GM23338 (cell line): Measurements from ENCODE around the gene RFC1. TPM values are rescaled to one million over a fixed set of nuclear protein-coding genes. Genes with fewer than 3 reads are reported as not detected.
"Not testable (repeated sequence)": the region's sequence is repeated elsewhere in the genome, so short reads cannot be mapped to it uniquely, and the experiment has no call there.

Experiments used
- ATAC-seq: fragments of 200-7000 bp; cut with Tn5 transposase; 3 replicates; pipeline ENCODE4 v1.9.1; 2020
- DNase-seq: peaks from one replicate; pipeline ENCODE4 v3.0.0-alpha.2; 2015; ENCODE audit warnings: low spot score
- H2AFZ ChIP-seq: fragments of 200-600 bp; sonication (generic); 2 replicates; pipeline ENCODE4 v1.8.0; 2016; ENCODE audit warnings: antibody characterized with exemption, mild to moderate bottlenecking, moderate library complexity
- H3F3A ChIP-seq: fragments of 200-600 bp; sonication (generic); replicated peaks from 2 replicates; pipeline ENCODE4 v1.8.0; 2017; ENCODE audit warnings: antibody characterized with exemption, mixed run types, low read depth
- H3K27ac ChIP-seq: fragments of 200-600 bp; sonication (generic); 2 replicates; pipeline ENCODE4 v1.6.1; 2016; ENCODE audit warnings: low read depth
- H3K27me3 ChIP-seq: fragments of 200-600 bp; sonication (generic); 2 replicates; pipeline ENCODE4 v1.8.0; 2016; ENCODE audit warnings: mild to moderate bottlenecking, mixed run types, moderate library complexity; ENCODE audit not compliant: insufficient read depth
- H3K36me3 ChIP-seq: fragments of 200-600 bp; sonication (generic); 2 replicates; pipeline ENCODE4 v1.8.0; 2016; ENCODE audit warnings: mild to moderate bottlenecking; ENCODE audit not compliant: insufficient read depth
- H3K4me1 ChIP-seq: fragments of 200-600 bp; sonication (generic); 2 replicates; pipeline ENCODE4 v1.8.0; 2016; ENCODE audit warnings: mild to moderate bottlenecking, moderate library complexity; ENCODE audit not compliant: insufficient read depth
- H3K4me2 ChIP-seq: fragments of 200-600 bp; sonication (generic); 2 replicates; pipeline ENCODE4 v1.7.1; 2017; ENCODE audit warnings: mixed run types
- H3K4me3 ChIP-seq: fragments of 200-600 bp; sonication (generic); 2 replicates; pipeline ENCODE4 v1.6.1; 2016; ENCODE audit warnings: mixed run types
- H3K79me2 ChIP-seq: fragments of 200-600 bp; sonication (generic); replicated peaks from 2 replicates; pipeline ENCODE4 v1.8.0; 2017; ENCODE audit warnings: mild to moderate bottlenecking; ENCODE audit not compliant: insufficient read depth
- H3K9me2 ChIP-seq: fragments of 200-600 bp; sonication (generic); 2 replicates; pipeline ENCODE4 v1.8.0; 2017; ENCODE audit not compliant: insufficient read depth
- H4K20me1 ChIP-seq: fragments of 200-600 bp; sonication (generic); replicated peaks from 2 replicates; pipeline ENCODE4 v1.8.0; 2017; ENCODE audit warnings: mild to moderate bottlenecking; ENCODE audit not compliant: insufficient read depth
- H3K27ac Mint-ChIP-seq: 2 replicates; pipeline ENCODE4 v1.8.0; 2020; ENCODE audit warnings: inconsistent platforms, mild to moderate bottlenecking, moderate library complexity, mixed read lengths
- H3K27me3 Mint-ChIP-seq: 3 replicates; pipeline ENCODE4 v1.8.0; 2022; ENCODE audit warnings: low read depth, mild to moderate bottlenecking, moderate library complexity, mixed read lengths, inconsistent platforms; ENCODE audit not compliant: insufficient read depth, poor library complexity
- H3K36me3 Mint-ChIP-seq: 3 replicates; pipeline ENCODE4 v1.8.0; 2021; ENCODE audit warnings: low read depth, mild to moderate bottlenecking, inconsistent platforms, moderate library complexity, mixed read lengths
- H3K4me1 Mint-ChIP-seq: 3 replicates; pipeline ENCODE4 v1.8.0; 2020; ENCODE audit warnings: mild to moderate bottlenecking, inconsistent platforms, mixed read lengths
- H3K4me3 Mint-ChIP-seq: 3 replicates; pipeline ENCODE4 v1.8.0; 2021; ENCODE audit warnings: moderate library complexity, mild to moderate bottlenecking, inconsistent platforms, mixed read lengths
- H3K9me3 Mint-ChIP-seq: 3 replicates; pipeline ENCODE4 v1.8.0; 2020; ENCODE audit warnings: moderate library complexity, mild to moderate bottlenecking, inconsistent platforms, mixed read lengths
- CTCF ChIP-seq, 2 experiments: fragments of 200-600 bp in 1 of 2; sonication (generic) in 1 of 2; conservative IDR thresholded peaks; 2 replicates each; pipeline versions ENCODE4 v1.5.1 to v1.6.1; 2016 to 2017; ENCODE audit warnings: antibody characterized with exemption in 2 of 2, low read depth in 2 of 2, mild to moderate bottlenecking in 2 of 2, moderate library complexity in 1 of 2
- ETS1 ChIP-seq: IDR thresholded peaks from 2 replicates; pipeline ENCODE4 v1.6.1; 2016; ENCODE audit warnings: antibody characterized with exemption
- EZH2 ChIP-seq: fragments of 200-600 bp; sonication (generic); IDR thresholded peaks from one replicate; pipeline ENCODE4 v1.8.0; 2017; ENCODE audit warnings: antibody characterized with exemption, mild to moderate bottlenecking, low read depth; ENCODE audit not compliant: unreplicated experiment
- EZH2phosphoT487 ChIP-seq: fragments of 200-600 bp; sonication (generic); IDR thresholded peaks from one replicate; pipeline ENCODE4 v1.8.1; 2018; ENCODE audit warnings: antibody characterized with exemption; ENCODE audit not compliant: unreplicated experiment
- JUNB ChIP-seq: IDR thresholded peaks from one replicate; pipeline ENCODE4 v1.6.1; 2016; ENCODE audit warnings: antibody characterized with exemption; ENCODE audit not compliant: unreplicated experiment
- NANOG ChIP-seq: IDR thresholded peaks from 2 replicates; pipeline ENCODE4 v1.6.1; 2016; ENCODE audit warnings: antibody characterized with exemption, borderline replicate concordance
- POLR2AphosphoS5 ChIP-seq: IDR thresholded peaks from 2 replicates; pipeline ENCODE4 v1.6.1; 2016; ENCODE audit warnings: antibody characterized with exemption, low read depth
- STAT1 ChIP-seq: IDR thresholded peaks from one replicate; pipeline ENCODE4 v1.6.1; 2016; ENCODE audit warnings: antibody characterized with exemption; ENCODE audit not compliant: unreplicated experiment
- ZNF114 ChIP-seq: fragments of 250-450 bp; sonication (Bioruptor Pico); IDR thresholded peaks from 2 replicates; pipeline ENCODE4 v1.5.0; 2020; ENCODE audit warnings: mild to moderate bottlenecking, moderate library complexity
- ZNF331 ChIP-seq: fragments of 250-450 bp; sonication (Bioruptor Pico); IDR thresholded peaks from 2 replicates; pipeline ENCODE4 v1.5.0; 2020; ENCODE audit warnings: low read depth, mild to moderate bottlenecking, moderate library complexity
- ZNF462 ChIP-seq: fragments of 250-450 bp; sonication (Bioruptor Pico); IDR thresholded peaks from 2 replicates; pipeline ENCODE4 v1.5.0; 2020; ENCODE audit warnings: mild to moderate bottlenecking, moderate library complexity
- polyA plus RNA-seq: library from polyadenylated mRNA; unstranded; fragments of >200 nt; fragmentation: Nextera tagmentation; extraction: Ambion mirVana; gene quantifications from 2 replicates; pipeline ENCODE4 v1.2.1, GENCODE V29; 2016
- total RNA-seq: library from RNA; depleted of rRNA; stranded (reverse); fragments of >200 nt; shearing (Covaris generic); gene quantifications from 2 replicates; pipeline ENCODE4 v1.2.3, GENCODE V29; 2014

Gene RFC1
- total and polyA plus RNA-seq, 2 experiments from 2014 or later, result 75.8 to 228 TPM

- H3K27me3 ChIP-seq, H3K27me3 Mint-ChIP-seq, H3K4me1 Mint-ChIP-seq, H3K36me3 ChIP-seq, DNase-seq, H3K9me3 Mint-ChIP-seq, H3K4me3 ChIP-seq, H3K4me1 ChIP-seq, H3K4me3 Mint-ChIP-seq, ATAC-seq, H3K27ac ChIP-seq, H3K9me2 ChIP-seq, H2AFZ ChIP-seq, H3K4me2 ChIP-seq, H3K27ac Mint-ChIP-seq, H3F3A ChIP-seq: not testable (repeated sequence)
- H3K36me3 Mint-ChIP-seq, result peaks cover 24% of the 10 kb centered on the region; the same call in 2 of the 3 replicates
- Histone ChIP-seq H3K79me2 (peaks cover 93% of the 10 kb centered on the region), H4K20me1 (peaks cover 31% of the 10 kb centered on the region)
Measured at GRCh38 chr4:39353149-39353477, 13.0 kb downstream of the RFC1 start.

GRCh38 chr4:39349326-39349725 is 16.8 kb downstream of the RFC1 start:
- peaks cover 26% of the 10 kb centered on the region; the same call in 2 of the 3 replicates for H3K36me3 Mint-ChIP-seq
- Histone ChIP-seq H3K4me2 (no peak overlapping the region), H3K27ac (no peak overlapping the region), H3K79me2 (peaks cover 92% of the 10 kb centered on the region), H3K4me3 (no peak overlapping the region), H3K4me1 (no peaks in the 10 kb centered on the region), H2AFZ (no peak overlapping the region), H3F3A (no peaks in the 10 kb centered on the region), H4K20me1 (peaks cover 30% of the 10 kb centered on the region), H3K36me3 (peaks cover 4% of the 10 kb centered on the region), H3K9me2 (no peaks in the 10 kb centered on the region), H3K27me3 (no peaks in the 10 kb centered on the region)
- no peak for DNase-seq
- H3K4me3 Mint-ChIP-seq, result no peak overlapping the region
- peaks cover 6% of the 10 kb centered on the region for H3K4me1 Mint-ChIP-seq
- H3K27me3 Mint-ChIP-seq, result no peaks in the 10 kb centered on the region
- no peak overlapping the region for H3K27ac Mint-ChIP-seq
- ATAC-seq, result no peak
- no peaks in the 10 kb centered on the region for H3K9me3 Mint-ChIP-seq
- TF ChIP-seq CTCF (conservative IDR thresholded peaks at IDR 0.05; ENCODE audit: low read depth in 2 of 2), result no peak
- no peak for TF ChIP-seq STAT1
- TF ChIP-seq POLR2AphosphoS5, result no peak
- no peak for TF ChIP-seq EZH2
- no peak for TF ChIP-seq ZNF331
- TF ChIP-seq JUNB, result no peak
- no peak for TF ChIP-seq ZNF114
- no peak for TF ChIP-seq ETS1
- TF ChIP-seq EZH2phosphoT487, result no peak
- TF ChIP-seq ZNF462 (CRISPR knock-in tag), result no peak
- TF ChIP-seq NANOG, result no peak
